Measurements from ENCODE around the gene SLAMF6. TPM values are rescaled to one million over a fixed set of nuclear protein-coding genes. Genes with fewer than 3 reads are reported as not detected.

Gene SLAMF6
- total RNA-seq, 2 experiments from 2014 or later, result 28.8 to 31.0 TPM

- CTCF ChIA-PET, result interaction anchor here (0.9 to 24.3 kb wide), 5 partner anchors 10 to 59 kb away, joined by 4 to 337 read pairs (median 21); partner anchors contain the start of gene CD84
- Mint-ChIP-seq H3K27me3 (no peaks in the 10 kb centered on the region), H3K9me3 (ENCODE audit: low read depth) (no peaks in the 10 kb centered on the region), H3K4me1 (peaks cover 14% of the 10 kb centered on the region), H3K4me3 (no peak overlapping the region), H3K36me3 (peaks cover 38% of the 10 kb centered on the region), H3K27ac (no peak overlapping the region)
- DNase-seq, result peak; percentile 33
- no peak for ATAC-seq
Observed at GRCh38 chr1:160553778-160554177, 30.7 kb upstream of the SLAMF6 start.

- H3K27ac Mint-ChIP-seq, result no peak overlapping the region
- CTCF ChIA-PET, result interaction anchor here (0.9 to 24.3 kb wide), 6 partner anchors 12 to 60 kb away, joined by 3 to 337 read pairs (median 4); partner anchors contain the start of gene CD84
Observed at GRCh38 chr1:160552425-160552824, 29.4 kb upstream of the SLAMF6 start.

DNA sequence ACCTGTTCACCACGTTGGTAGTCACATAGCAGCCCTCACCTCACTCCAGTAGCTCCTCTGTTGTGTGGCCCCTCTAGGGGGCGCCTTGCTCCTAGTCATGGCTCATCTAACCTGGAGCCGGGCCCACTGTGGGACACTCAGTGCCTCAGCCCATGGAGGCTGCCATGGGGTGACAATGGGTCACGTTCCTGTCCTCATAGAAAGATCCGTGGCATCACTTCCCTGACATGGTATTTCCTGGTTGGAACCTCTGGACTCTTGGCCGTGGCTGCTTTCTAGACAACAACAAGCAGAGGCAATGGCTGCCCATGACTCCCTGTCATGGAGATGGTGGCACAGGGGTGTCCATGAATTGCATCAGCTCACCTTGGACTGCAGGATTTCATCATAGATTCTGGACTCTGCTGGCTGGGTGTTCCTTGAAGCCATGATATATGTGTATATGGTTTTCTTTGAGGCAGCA lies 27.5 kb upstream of the SLAMF6 start:
- no peak overlapping the region for H3K4me3 Mint-ChIP-seq
- peak overlapping the region; percentile 9 for H3K27ac Mint-ChIP-seq
- no peaks in the 10 kb centered on the region for H3K27me3 Mint-ChIP-seq
- H3K9me3 Mint-ChIP-seq (ENCODE audit: low read depth), result no peaks in the 10 kb centered on the region
- ATAC-seq (peak; percentile 80), DNase-seq (peak; percentile 71)
- CTCF ChIA-PET, result interaction anchor here (0.6 to 24.3 kb wide), 11 partner anchors 10 to 122 kb away, joined by 3 to 337 read pairs (median 6); partner anchors contain the start of genes CD84 and SLAMF6
- peaks cover 51% of the 10 kb centered on the region for H3K36me3 Mint-ChIP-seq
- H3K4me1 Mint-ChIP-seq, result no peaks in the 10 kb centered on the region

More at GRCh38 chr1:160552425-160552824, 29.4 kb upstream of the SLAMF6 start:
- H3K4me1 Mint-ChIP-seq, result peaks cover 2% of the 10 kb centered on the region
- no peak for ATAC-seq
- H3K36me3 Mint-ChIP-seq, result peaks cover 43% of the 10 kb centered on the region
- no peaks in the 10 kb centered on the region for H3K27me3 Mint-ChIP-seq
- no peak for DNase-seq
- H3K4me3 Mint-ChIP-seq, result no peak overlapping the region
- no peaks in the 10 kb centered on the region for H3K9me3 Mint-ChIP-seq (ENCODE audit: low read depth)

GRCh38 chr1:160549665-160550006 lies 26.6 kb upstream of the SLAMF6 start:
- peaks cover 7% of the 10 kb centered on the region for H3K4me1 Mint-ChIP-seq

DNA sequence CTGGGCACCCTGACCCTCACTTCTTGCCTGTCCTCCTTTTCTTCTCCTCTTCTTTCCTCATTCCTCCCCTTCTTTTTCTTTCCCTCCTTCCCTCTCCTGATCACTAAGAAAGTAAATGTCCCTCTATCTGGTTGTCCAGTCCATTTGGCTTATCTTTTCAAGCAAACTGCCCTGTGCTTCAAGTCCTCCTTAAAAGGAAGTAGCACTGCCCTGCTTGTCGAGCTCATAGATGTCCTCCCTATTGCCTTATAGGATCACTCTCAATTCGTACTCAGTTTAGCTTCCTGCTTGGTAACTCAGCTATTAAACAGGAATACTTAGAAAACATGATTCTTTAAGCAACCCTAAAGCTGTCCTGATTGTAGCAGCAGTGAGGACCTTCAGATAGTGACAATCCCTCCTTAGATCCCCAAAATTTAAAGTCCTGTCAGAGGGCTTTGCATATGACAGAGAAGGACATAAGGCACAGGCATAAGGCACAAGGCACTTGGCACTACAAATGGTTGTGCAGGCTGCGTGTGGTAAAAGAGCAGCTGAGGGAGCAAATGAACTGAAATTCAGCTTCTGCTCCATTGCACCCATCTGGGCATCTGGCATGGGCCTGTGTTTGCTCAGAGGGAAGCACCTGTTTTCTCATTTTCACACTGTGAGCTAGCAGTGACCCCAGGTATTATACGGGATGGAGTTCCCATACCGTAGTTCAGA lies 26.1 kb upstream of the SLAMF6 start:
- peaks cover 53% of the 10 kb centered on the region for H3K36me3 Mint-ChIP-seq
- no peak overlapping the region for H3K27ac Mint-ChIP-seq
- H3K9me3 Mint-ChIP-seq (ENCODE audit: low read depth), result no peaks in the 10 kb centered on the region
- no peak for DNase-seq
- CTCF ChIA-PET, result interaction anchor here (1.0 to 24.3 kb wide), 7 partner anchors 8 to 120 kb away, joined by 3 to 337 read pairs (median 6); partner anchors contain the start of gene CD84
- no peak for ATAC-seq
- H3K4me1 Mint-ChIP-seq, result peaks cover 10% of the 10 kb centered on the region
- no peak overlapping the region for H3K4me3 Mint-ChIP-seq
- no peaks in the 10 kb centered on the region for H3K27me3 Mint-ChIP-seq

More at GRCh38 chr1:160549665-160550006, 26.6 kb upstream of the SLAMF6 start:
- no peak overlapping the region for H3K27ac Mint-ChIP-seq
- no peaks in the 10 kb centered on the region for H3K27me3 Mint-ChIP-seq
- H3K36me3 Mint-ChIP-seq, result peaks cover 56% of the 10 kb centered on the region
- no peaks in the 10 kb centered on the region for H3K9me3 Mint-ChIP-seq (ENCODE audit: low read depth)
- CTCF ChIA-PET, result interaction anchor here (1.0 to 24.3 kb wide), 8 partner anchors 9 to 121 kb away, joined by 3 to 337 read pairs (median 6); partner anchors contain the start of genes CD84 and SLAMF6
- H3K4me3 Mint-ChIP-seq, result no peak overlapping the region
- ATAC-seq (no peak), DNase-seq (no peak)

- ATAC-seq (no peak), DNase-seq (no peak)
- Mint-ChIP-seq H3K27ac (no peak overlapping the region), H3K27me3 (no peaks in the 10 kb centered on the region), H3K36me3 (peaks cover 47% of the 10 kb centered on the region), H3K4me1 (peaks cover 14% of the 10 kb centered on the region), H3K4me3 (no peak overlapping the region), H3K9me3 (ENCODE audit: low read depth) (no peaks in the 10 kb centered on the region)
- CTCF ChIA-PET, result interaction anchor here (1.6 to 24.3 kb wide), 2 partner anchors 64 to 119 kb away, joined by 3 to 337 read pairs; no protein-coding TSS in a partner anchor
Observed at GRCh38 chr1:160548183-160548582, 25.1 kb upstream of the SLAMF6 start.

GRCh38 chr1:160547422-160547821 lies 24.4 kb upstream of the SLAMF6 start:
- Mint-ChIP-seq H3K4me3 (no peak overlapping the region), H3K9me3 (ENCODE audit: low read depth) (no peaks in the 10 kb centered on the region), H3K36me3 (peaks cover 40% of the 10 kb centered on the region), H3K27ac (no peak overlapping the region), H3K27me3 (no peaks in the 10 kb centered on the region), H3K4me1 (peaks cover 14% of the 10 kb centered on the region)
- ATAC-seq (no peak), DNase-seq (no peak)
- CTCF ChIA-PET, result interaction anchor here (1.2 to 24.3 kb wide), 2 partner anchors 51 to 65 kb away, joined by 4 to 337 read pairs; no protein-coding TSS in a partner anchor

- Mint-ChIP-seq H3K27ac (no peak overlapping the region), H3K4me3 (no peak overlapping the region), H3K27me3 (no peaks in the 10 kb centered on the region), H3K36me3 (peaks cover 36% of the 10 kb centered on the region), H3K4me1 (peaks cover 17% of the 10 kb centered on the region), H3K9me3 (ENCODE audit: low read depth) (no peaks in the 10 kb centered on the region)
- CTCF ChIA-PET, result interaction anchor here (0.8 to 24.3 kb wide), 3 partner anchors 8 to 66 kb away, joined by 3 to 337 read pairs (median 4); no protein-coding TSS in a partner anchor
- DNase-seq, result no peak
- no peak for ATAC-seq
Observed at GRCh38 chr1:160546942-160547341, 23.9 kb upstream of the SLAMF6 start.

GRCh38 chr1:160544647-160545046 lies 21.6 kb upstream of the SLAMF6 start:
- peaks cover 27% of the 10 kb centered on the region for H3K36me3 Mint-ChIP-seq
- no peak for DNase-seq
- H3K27me3 Mint-ChIP-seq, result no peaks in the 10 kb centered on the region
- H3K9me3 Mint-ChIP-seq (ENCODE audit: low read depth), result no peaks in the 10 kb centered on the region
- peak; percentile 42 for ATAC-seq
- peaks cover 38% of the 10 kb centered on the region for H3K4me1 Mint-ChIP-seq
- CTCF ChIA-PET, result interaction anchor here (0.7 to 24.3 kb wide), 20 partner anchors 10 to 167 kb away, joined by 3 to 337 read pairs (median 4); partner anchors contain the start of gene SLAMF6
- H3K27ac Mint-ChIP-seq, result peak overlapping the region; percentile 62
- no peak overlapping the region for H3K4me3 Mint-ChIP-seq

GRCh38 chr1:160542303-160542945 lies 19.4 kb upstream of the SLAMF6 start:
- no peak for DNase-seq
- no peak overlapping the region for H3K27ac Mint-ChIP-seq
- peaks cover 49% of the 10 kb centered on the region for H3K4me1 Mint-ChIP-seq
- H3K9me3 Mint-ChIP-seq (ENCODE audit: low read depth), result no peaks in the 10 kb centered on the region
- no peak overlapping the region for H3K4me3 Mint-ChIP-seq
- CTCF ChIA-PET, result interaction anchor here (1.5 to 24.3 kb wide), 6 partner anchors 12 to 113 kb away, joined by 4 to 337 read pairs (median 20); partner anchors contain the start of gene SLAMF6
- H3K27me3 Mint-ChIP-seq, result no peaks in the 10 kb centered on the region
- no peak for ATAC-seq
- H3K36me3 Mint-ChIP-seq, result peaks cover 22% of the 10 kb centered on the region

GRCh38 chr1:160541622-160542302 lies 18.7 kb upstream of the SLAMF6 start:
- no peak for ATAC-seq
- Mint-ChIP-seq H3K27ac (peak overlapping the region; percentile 5), H3K4me3 (no peak overlapping the region), H3K4me1 (peaks cover 49% of the 10 kb centered on the region), H3K27me3 (no peaks in the 10 kb centered on the region), H3K9me3 (ENCODE audit: low read depth) (peaks cover 2% of the 10 kb centered on the region), H3K36me3 (peaks cover 21% of the 10 kb centered on the region)
- CTCF ChIA-PET, result interaction anchor here (1.2 to 24.3 kb wide), 7 partner anchors 8 to 456 kb away, joined by 3 to 337 read pairs (median 9); no protein-coding TSS in a partner anchor
- DNase-seq, result no peak

GRCh38 chr1:160540859-160541233 lies 17.8 kb upstream of the SLAMF6 start:
- H3K9me3 Mint-ChIP-seq (ENCODE audit: low read depth), result peaks cover 6% of the 10 kb centered on the region
- peak overlapping the region; percentile 32 for H3K4me3 Mint-ChIP-seq
- peak overlapping the region; percentile 85 for H3K27ac Mint-ChIP-seq
- peaks cover 23% of the 10 kb centered on the region for H3K36me3 Mint-ChIP-seq
- no peak for DNase-seq
- ATAC-seq, result no peak
- peaks cover 49% of the 10 kb centered on the region for H3K4me1 Mint-ChIP-seq
- CTCF ChIA-PET, result interaction anchor here (0.8 to 24.3 kb wide), 15 partner anchors 9 to 455 kb away, joined by 3 to 337 read pairs (median 3); partner anchors contain the start of gene SLAMF6
- no peaks in the 10 kb centered on the region for H3K27me3 Mint-ChIP-seq

All from activated CD8-positive, alpha-beta memory T cell treated with anti-CD3 and anti-CD28 coated beads, Interleukin-2, amount 10 ng/mL, durations not matched to agents 7 days and 5 days (primary cell).